ENCODE results near the gene UBAC2.
"Not testable (repeated sequence)": the region's sequence is repeated elsewhere in the genome, so short reads cannot be mapped to it uniquely, and the experiment has no call there.

The UBAC2 gene

DNA sequence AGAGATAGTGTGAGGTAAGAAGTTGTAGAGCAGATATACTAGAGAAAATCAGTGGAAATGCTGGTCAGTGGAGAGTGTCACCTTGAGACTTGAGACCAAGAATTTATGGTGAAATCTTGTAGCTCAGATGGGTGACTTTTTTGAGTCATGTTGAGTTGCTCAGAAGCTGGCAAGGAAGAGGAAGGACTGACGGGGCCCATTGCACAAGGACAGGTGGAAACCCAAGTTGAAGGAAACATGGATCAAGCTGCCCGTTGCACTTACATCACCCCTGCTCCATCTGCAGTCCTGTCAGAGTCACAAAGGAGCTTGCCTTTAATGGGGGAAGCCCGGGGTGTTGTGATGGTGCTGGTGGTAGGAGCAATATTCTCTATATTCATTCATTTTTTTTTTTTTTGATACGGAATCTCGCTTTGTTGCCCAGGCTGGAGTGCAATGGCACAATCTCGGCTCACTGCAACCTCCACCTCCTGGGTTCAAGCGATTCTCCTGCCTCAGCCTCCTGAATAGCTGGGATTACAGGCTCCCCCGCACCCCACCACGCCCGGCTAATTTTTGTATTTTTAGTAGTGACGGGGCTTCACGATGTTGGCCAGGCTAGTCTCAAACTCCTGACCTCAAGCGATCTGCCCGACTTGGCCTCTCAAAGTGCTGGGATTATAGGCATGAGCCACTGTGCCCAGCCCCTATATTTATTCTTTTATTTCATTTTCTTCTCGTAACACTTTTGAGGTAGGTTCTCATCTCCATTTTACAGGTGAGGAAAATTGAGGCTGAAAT lies 27.4 kb downstream of the UBAC2 start:
- no peaks in the 10 kb centered on the region for H3K36me3 ChIP-seq (replicated peaks)
- H3K4me3 ChIP-seq (ENCODE audit: low read depth, low read length), result no peak overlapping the region
- no peak for DNase-seq
- in situ Hi-C loops (cut with HindIII; ENCODE audit: low pct_ligation_motif_present, low sequenced_read_pairs), result no loop called here
- no peaks in the 10 kb centered on the region for H3K27me3 ChIP-seq (replicated peaks)
- TF ChIP-seq, protein P1, sequence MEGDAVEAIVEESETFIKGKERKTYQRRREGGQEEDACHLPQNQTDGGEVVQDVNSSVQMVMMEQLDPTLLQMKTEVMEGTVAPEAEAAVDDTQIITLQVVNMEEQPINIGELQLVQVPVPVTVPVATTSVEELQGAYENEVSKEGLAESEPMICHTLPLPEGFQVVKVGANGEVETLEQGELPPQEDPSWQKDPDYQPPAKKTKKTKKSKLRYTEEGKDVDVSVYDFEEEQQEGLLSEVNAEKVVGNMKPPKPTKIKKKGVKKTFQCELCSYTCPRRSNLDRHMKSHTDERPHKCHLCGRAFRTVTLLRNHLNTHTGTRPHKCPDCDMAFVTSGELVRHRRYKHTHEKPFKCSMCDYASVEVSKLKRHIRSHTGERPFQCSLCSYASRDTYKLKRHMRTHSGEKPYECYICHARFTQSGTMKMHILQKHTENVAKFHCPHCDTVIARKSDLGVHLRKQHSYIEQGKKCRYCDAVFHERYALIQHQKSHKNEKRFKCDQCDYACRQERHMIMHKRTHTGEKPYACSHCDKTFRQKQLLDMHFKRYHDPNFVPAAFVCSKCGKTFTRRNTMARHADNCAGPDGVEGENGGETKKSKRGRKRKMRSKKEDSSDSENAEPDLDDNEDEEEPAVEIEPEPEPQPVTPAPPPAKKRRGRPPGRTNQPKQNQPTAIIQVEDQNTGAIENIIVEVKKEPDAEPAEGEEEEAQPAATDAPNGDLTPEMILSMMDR (IDR thresholded peaks at IDR 0.05; ENCODE audit: low read depth, low read length, missing control alignments), result no peak
- H3K27ac ChIP-seq, result peak overlapping the region; percentile 14

DNA sequence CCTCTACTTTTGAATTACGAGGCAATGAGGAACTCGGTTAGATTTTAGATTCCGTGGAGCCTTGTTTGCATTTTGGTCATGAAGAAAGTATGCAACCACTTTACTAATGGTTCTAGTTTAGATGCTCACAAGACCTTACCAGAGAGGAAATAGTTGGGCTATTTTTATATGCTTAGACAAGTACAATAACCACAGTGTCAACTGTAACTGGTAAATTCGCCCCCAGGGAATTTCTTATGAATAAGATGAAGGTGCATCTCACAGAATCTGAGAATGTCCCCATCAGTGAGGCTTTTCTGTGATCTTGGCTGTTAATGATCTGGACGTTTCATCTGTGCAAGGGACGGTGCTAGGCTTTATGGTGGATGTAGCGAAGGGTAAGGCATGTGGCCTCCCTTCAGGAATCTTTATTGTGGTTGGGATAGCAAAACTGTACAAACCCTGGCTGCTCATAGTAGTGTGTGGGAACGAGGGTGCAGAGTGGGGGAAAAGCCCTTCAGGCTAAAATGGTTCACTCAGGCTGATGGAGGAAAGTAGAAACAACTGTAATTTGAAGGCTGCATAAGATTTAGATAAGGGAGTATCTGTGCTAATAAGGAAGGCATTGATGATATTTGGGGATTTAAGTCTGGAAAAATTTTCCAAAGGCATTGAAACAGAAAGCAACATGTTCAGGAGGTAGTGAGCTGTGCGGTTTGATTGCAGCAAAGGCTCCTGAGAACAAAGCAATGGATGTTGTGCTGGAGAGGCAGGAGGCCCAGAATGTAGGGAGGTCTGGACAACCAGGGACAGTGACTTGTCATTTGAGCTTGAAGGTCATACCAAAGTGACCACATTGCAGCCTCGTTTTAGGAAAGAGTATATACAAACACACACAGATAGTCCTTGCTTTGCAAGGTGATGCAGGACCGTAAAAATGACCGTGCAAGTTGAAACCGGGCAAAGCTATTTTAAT lies 28.4 kb downstream of the UBAC2 start:
- peak overlapping the region; percentile 23 for H3K27ac ChIP-seq
- TF ChIP-seq, protein P1 (IDR thresholded peaks at IDR 0.05; ENCODE audit: low read depth, low read length, missing control alignments), result no peak
- no peaks in the 10 kb centered on the region for H3K36me3 ChIP-seq (replicated peaks)
- H3K27me3 ChIP-seq (replicated peaks), result no peaks in the 10 kb centered on the region
- in situ Hi-C loops (cut with HindIII; ENCODE audit: low pct_ligation_motif_present, low sequenced_read_pairs), result no loop called here
- no peak overlapping the region for H3K4me3 ChIP-seq (ENCODE audit: low read depth, low read length)
- peak; percentile 46 for DNase-seq

DNA sequence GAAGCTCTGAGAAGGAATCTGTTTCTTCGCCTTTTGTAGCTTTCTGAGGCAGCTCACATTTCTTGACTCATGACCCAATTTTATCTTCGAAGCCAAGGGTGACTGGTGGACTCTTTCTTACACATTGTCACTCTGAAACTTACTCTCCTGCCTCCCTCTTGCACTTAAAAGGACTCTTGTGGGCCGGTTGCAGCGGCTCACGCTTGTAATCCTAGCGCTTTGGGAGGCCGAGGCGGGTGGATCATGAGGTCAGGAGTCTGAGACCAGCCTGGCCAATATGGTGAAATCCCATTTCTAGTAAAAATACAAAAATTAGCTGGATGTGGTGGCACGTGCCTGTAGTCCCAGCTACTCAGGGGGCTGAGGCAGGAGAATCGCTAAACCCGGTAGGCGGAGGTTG lies 29.9 kb downstream of the UBAC2 start:
- in situ Hi-C loops (cut with HindIII; ENCODE audit: low pct_ligation_motif_present, low sequenced_read_pairs); H3K27me3 ChIP-seq (replicated peaks); H3K36me3 ChIP-seq (replicated peaks); DNase-seq; H3K4me3 ChIP-seq (ENCODE audit: low read depth, low read length); H3K27ac ChIP-seq: not testable (repeated sequence)

DNA sequence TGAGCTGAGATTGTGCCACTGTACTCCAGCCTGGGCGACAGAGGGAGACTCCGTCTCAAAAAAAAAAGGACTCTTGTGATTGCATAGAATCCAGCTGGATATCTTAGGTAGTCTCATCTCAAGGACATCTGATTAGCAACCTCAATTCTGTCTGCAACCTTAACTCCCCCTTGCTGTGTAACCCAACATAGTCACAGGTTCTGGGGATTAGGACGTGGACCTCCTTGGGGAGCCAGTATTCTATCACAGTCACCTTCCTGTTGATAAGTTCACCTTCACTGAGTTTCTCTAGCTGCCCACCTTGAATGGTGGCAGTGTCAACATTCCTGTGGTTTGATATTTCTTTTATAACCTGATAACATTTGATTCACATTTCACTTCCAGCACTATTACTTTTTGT lies 30.3 kb downstream of the UBAC2 start:
- no peak for DNase-seq
- in situ Hi-C loops (cut with HindIII; ENCODE audit: low pct_ligation_motif_present, low sequenced_read_pairs), result no loop called here
- H3K36me3 ChIP-seq (replicated peaks), result no peaks in the 10 kb centered on the region
- no peak overlapping the region for H3K4me3 ChIP-seq (ENCODE audit: low read depth, low read length)
- H3K27me3 ChIP-seq (replicated peaks), result no peaks in the 10 kb centered on the region
- H3K27ac ChIP-seq, result no peak overlapping the region
- TF ChIP-seq, protein P1 (IDR thresholded peaks at IDR 0.05; ENCODE audit: low read depth, low read length, missing control alignments), result no peak

DNA sequence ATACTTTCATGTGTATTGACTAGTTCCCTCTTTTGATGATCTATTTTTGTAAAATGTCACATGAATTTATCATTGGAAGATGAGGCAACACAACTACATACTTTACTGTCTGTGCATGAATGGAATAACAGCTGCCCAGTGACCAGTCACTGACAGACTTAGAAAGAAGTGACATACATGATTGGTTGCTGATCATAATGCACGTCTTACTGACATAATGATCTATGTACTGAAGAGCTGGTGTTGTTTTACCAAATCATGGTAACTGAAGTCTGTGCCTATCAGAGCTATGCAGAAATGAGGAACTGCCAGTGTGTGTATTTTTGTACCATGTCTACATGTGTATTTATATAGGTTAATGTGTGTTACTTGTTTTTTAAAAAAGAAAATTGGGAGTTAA lies 31.1 kb downstream of the UBAC2 start:
- in situ Hi-C loops (cut with HindIII; ENCODE audit: low pct_ligation_motif_present, low sequenced_read_pairs), result no loop called here
- Histone ChIP-seq H3K27ac (no peak overlapping the region), H3K4me3 (ENCODE audit: low read depth, low read length) (no peak overlapping the region), H3K27me3 (replicated peaks) (no peaks in the 10 kb centered on the region), H3K36me3 (replicated peaks) (no peaks in the 10 kb centered on the region)
- TF ChIP-seq, protein P1 (IDR thresholded peaks at IDR 0.05; ENCODE audit: low read depth, low read length, missing control alignments), result no peak
- DNase-seq, result no peak

DNA sequence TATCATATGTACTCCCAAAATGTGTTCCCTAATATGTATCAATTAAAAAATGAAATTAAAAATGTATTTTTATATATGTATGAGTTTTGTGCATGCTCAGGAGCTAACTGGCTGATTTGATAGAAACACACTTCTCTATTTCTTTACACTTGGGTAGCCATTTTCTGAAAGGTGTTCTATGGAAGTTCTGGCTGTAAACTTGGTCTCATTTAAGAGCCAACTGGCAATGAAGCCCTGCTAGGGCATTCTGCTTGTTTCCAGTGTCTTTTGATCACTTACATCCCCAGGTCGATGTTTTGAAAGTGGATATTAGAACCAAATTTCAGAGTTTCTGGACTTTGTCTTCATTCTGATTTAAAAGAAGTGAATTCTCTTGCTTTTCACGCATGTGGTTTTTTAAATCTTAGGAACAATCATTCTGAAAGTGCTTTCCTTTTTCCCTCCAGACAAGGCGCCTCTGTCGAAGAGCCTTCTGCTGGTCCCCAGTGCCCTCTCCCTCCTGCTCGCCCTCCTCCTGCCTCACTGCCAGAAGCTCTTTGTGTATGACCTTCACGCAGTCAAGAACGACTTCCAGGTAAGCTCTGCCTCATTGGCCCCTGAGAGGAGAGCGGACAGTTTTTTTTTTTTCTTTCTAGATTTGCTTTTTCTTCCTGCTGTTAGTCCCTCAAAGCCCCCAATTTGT lies 37.5 kb downstream of the UBAC2 start:
- Histone ChIP-seq H3K27me3 (replicated peaks) (no peaks in the 10 kb centered on the region), H3K4me3 (ENCODE audit: low read depth, low read length) (no peak overlapping the region), H3K36me3 (replicated peaks) (peaks cover 11% of the 10 kb centered on the region), H3K27ac (no peak overlapping the region)
- TF ChIP-seq, protein P1 (IDR thresholded peaks at IDR 0.05; ENCODE audit: low read depth, low read length, missing control alignments), result no peak
- DNase-seq, result no peak
- in situ Hi-C loops (cut with HindIII; ENCODE audit: low pct_ligation_motif_present, low sequenced_read_pairs), result no loop called here
